ENCODE data around the gene HS6ST2.
"Not testable (repeated sequence)": the region's sequence is repeated elsewhere in the genome, so short reads cannot be mapped to it uniquely, and the experiment has no call there.

The HS6ST2 gene

DNA sequence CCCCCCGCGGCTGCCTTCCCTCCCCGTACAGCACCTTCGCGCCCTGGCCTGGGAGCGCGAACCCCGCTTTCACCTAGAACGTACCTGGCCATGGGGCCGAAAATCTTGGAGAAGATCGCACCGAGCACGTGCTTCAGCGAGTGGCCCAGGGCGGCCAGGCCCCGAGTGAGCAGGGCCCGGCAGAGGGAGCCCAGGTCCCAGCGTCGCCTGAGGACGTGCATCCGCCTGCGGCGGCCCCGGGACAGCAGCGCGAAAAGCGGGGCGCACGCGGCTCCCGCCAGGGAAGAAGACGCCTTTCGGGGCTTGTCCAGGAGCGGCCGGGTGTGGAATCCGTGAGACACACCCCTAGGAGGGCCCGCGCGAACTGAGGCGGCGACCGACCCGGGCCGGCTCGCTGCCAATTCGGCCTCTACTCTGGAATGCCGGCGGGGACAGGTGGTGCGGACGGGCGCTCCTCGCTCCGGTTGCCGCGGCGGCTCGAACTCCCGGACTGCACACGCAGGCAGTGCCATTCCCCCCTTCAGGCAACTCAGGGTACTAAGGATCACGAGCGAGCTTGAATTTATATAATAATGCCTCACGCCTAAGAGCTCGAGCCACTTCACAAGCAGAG lies at the start of gene HS6ST2:
Gene HS6ST2 (minus strand): TSS at position 539 of the 613 bp plus-strand sequence.
- DNase-seq: no peak

DNA sequence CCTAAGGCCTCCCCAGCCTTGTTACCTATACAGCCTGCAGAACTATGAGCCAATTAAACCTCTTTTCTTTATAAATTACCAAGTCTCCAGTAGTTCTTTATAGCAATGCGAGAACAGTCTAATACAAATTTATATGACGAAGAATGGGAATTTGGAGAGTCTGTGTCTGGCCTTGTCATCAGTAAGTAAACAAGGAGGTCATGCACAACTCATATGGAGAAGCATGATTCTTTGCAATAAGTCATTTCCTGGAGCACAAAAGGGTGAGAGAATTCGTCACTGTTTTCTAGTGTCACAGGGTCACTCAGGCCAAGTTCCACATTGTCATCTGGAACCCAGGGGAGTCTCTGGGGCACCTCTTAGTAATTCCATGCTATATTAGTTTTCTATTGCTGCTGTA lies 49.0 kb upstream of the HS6ST2 start:
- no peak for DNase-seq

DNA sequence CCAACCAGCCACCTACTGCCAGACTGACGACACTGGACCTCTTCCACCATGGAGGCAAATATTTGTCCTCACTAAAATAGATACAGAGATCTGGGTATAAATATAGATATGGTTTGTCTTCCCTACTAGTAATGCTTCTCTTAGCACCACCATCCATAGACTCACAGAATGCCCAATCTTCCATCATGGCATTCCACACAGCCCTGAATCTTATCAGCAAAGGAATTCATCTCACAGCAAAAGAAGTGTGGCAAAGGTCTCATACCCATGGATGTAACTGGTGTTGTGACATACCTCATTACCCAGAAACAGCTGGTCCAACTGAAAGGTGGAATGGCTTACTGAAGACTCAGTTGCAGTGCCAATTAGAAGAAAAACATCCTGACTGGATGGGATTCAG lies 47.2 kb upstream of the HS6ST2 start:
- DNase-seq: no peak

DNA sequence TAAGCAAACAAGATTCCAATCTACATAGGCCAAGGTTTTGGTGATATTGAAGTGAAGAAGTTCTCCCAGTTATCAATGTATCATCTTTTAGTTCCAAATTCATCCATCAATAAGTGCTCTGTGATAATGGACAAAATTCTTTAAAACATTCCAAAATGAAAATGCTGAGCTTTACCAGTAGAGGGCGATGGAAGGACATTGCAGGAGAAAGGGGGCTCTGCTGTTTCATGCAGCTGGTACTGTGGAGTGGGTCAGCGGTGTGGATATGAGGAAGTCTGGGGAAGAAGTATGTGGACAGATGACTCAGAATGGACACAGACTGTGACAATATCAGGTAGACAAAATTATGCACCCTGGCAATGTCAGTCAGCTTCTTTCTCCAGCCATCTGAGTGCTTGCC lies 46.6 kb upstream of the HS6ST2 start:
- DNase-seq: no peak

DNA sequence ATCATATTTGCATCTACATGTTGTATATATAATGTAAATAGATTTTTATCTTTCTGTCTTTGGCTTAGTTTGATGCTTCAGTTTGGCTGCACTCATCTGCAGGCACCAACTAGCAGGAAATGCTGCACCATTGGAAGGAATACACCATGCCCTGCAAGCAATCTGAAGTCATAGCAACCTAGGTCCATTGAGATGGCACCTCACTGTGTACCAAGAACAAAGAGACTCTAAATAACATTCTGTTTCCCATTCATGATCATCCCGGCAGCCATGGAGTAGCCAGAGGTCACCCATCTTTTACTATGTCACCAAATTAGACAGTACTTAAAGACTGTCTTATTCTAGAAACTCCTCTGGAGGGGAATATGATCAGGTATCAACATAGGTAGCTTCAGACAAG lies 40.8 kb upstream of the HS6ST2 start:
- no peak for DNase-seq

DNA sequence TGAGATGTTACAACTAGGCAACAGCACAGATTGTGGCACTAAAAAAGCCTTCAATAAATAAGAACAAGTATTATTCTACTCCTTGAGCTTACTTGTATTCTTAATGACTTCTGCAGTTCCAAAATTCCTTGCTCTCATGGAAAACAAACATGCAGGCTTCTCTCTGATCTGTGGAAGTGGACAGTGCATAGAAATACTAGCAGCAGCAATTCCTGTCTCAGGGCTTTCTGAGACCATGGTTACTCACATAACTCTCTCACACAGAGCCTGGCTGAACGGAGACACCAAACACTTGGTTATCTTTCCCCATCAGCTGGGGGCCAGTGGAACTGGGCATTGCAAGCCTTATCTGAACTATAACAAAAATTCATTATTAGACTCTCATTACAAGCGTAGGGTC lies 32.4 kb upstream of the HS6ST2 start:
- no peak for DNase-seq

DNA sequence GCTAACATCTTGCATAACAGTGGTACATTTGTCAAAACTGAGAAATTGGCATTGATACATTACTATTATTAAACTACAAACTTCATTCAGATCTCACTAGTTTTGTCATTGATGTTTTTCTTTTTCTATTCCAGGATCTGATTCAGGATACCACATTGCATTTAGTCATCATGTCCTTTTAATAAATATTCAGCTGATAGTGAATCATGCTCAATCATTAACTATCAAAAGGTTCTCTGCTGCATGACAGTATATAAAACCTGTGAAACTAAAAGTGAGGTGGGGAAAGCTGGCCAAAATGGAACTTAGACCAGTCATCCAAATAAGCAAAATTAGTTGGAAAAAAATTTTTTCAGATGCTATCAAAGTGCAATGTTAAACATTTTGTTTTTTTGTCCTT lies 28.1 kb upstream of the HS6ST2 start:
- DNase-seq: no peak

DNA sequence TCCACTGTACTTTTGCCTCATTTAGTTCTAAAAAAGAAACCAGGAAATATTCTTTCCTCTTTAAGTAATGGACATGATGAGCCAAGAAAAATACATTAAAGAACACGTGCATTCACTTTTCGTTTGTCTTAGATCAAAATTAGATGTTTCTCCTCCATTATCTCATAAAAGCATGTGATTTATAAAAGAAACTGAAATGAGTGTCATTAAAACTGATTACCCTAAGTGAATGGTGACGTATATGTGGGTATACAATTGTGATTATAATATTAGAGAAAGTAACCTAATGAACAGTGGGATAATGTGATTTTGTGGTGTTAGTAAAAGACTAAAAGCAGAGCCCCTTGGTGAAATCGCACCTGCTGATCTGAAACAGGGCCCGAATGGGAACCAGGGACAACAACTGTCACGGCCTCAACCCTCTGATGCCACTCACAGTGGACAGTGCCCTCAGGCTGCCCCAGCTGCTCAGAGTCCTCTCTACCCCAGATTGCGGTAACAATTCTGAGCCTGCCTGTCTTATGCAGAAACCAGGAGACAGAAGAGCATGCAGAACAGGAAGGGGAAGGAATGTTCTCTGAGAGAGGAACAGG lies 25.7 kb upstream of the HS6ST2 start:
- DNase-seq: no peak

DNA sequence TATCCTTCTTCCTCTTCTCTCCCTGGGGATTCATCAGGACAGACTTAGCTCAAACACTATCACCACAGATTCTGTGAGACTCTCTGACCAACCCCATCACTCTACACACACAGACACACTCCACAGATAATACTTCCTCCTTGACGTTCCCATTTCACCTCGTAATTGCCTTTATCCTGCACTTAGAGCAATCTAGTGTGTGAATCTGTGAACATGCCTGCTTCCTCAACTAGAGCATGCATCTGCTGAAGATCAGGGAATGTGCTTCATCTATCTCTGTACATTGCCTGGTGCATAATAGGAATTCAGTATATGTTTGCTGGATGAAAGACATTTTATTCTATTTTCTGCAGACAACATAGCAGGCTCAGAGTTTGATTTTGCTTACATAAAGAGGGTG lies 25.1 kb upstream of the HS6ST2 start:
- no peak for DNase-seq

DNA sequence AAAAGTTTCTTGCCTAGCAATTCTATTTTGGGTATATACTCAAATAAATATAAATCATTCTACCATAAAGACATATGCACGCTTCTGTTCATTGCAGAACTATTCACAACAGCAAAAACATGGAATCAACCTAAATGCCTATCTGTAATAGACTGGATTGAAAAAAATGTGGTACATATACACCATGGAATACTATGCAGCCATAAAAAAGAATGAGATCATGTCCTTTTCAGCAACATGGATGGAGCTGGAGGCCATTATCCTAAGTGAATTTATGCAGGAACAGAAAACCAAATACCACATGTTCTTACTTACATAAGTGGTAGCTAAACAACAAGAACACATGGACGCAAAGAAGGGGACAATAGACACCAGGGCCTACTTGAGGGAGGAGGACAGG lies 21.6 kb upstream of the HS6ST2 start:
- not testable (repeated sequence) for DNase-seq

DNA sequence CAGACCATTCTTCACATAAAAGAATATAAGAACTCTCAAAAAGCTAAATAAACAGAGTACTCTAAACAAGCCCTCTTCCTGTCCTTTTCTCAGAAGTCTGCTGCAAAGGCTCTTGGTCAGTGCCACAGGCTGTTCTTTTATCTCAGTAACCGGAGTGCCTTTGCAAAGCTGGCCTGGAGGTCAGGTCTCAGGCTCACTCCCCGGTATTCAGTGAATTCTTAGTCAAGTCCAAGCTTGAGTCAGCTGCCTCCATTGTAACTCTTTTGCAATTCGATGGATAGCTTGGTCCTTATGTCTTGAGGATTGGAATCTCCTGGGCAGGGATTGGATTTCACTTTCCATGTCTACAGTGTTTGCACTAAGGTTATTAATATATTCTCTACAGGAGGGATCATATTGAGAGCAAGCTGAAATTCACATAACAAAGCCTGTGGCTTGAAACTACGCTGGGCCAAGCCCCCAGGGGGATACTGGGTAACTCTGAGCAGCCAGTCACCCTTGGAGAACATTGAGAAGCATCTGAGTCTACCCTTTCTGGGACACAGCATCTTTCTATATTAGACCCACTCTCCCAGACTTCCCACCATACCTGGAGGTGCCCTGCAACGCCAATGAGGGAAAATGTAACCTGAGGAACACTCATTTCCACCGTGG lies 10.0 kb upstream of the HS6ST2 start:
- DNase-seq: no peak

DNA sequence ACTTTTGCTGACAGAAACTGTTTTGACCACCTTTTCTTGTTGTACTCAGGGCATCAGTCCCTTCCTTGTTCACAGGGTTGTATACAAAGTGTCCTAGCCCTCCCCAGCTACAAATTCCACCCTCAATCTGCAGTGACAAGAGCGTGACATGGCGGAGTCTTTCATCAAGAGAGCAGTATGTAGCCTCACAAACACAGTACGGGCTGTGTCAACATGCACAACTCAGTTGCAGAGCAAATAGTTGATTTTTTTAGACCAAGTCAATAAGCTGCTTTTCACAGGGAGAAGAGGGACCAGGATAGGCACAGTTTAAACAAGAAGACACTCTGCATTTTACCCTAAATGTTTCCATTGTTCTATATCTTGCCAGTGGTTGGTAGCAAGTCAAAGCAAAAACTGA lies 8.6 kb upstream of the HS6ST2 start:
- DNase-seq: no peak

DNA sequence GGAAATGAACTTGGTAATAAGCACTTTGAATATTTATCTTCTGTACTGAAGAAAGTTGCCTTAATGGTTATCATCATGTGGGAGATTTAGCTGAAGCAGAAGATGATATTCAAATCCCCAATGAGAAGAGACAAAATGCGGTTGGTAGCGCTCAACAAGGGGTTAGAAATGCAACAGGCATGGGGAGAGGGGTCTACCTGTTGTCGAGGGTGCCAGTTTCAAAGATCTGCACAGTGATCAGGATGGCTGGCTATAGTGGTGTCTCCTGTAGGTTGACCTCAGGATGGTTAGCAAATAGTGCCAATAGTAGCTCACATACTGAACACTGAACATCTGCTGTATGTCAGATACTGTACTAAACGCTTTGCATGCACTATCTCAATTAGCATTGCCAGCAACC lies 7.0 kb upstream of the HS6ST2 start:
- DNase-seq: no peak

DNA sequence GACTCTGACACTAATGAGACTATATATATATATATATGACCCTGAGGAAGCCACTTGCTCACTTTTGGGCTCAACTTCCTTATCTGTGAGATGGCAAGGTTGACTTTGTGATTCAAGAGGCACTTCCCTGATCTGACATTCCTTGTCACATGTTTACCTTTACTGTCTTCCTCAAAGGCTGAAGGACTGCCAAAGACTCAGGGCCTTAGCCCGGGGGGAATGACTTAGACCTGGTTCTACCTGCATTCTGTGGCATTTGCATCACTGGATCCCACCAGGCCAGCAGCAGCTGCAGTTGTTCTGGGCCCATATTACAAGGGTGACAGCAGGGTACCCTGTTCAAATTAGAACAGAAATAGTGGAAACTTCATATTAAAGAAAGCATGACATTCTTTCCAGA lies 3.1 kb upstream of the HS6ST2 start:
- no peak for DNase-seq

DNA sequence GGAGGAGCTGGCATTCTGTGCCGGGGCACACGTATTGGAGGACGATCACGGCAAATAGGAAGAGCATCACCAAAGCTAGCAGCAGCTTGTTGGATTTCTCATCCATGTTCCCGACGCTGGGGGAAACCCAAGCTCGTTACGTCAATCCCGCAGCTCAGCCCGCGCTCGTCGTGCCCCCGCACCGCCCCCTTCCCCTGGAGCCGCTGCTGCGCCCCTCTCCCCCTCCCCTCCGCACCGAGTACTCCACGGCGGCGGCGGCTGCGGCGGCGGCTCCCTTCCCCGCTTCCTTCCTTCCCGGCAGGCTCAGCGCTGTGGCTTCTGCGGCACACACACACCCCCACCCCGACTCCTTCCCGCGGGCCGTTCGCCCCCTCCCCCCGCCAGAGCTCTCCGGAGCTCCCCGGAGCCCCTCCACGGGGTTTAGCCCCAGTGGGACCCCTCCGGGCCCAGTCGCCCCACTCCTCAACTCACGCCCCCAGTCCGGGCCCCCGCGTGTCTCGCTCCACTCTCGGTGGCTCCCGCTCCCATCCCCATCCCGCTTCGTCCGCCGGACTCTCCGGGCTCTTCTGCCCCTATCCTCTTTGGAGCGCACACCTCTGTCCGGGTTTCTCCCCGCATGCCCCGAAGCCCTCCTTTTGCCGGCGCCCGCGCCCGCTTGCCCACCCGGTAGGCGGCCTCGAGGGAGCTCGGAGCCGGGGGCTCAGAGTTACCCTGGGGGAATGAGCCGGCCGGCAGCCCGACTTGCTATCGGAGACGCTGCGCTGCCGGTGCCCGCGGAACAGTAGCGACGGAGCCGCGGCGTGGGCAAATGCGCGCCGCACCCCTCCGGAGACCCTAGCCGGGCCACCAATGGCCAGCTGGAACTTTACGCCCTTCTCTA lies 978 bp downstream of the HS6ST2 start:
- DNase-seq: no peak

DNA sequence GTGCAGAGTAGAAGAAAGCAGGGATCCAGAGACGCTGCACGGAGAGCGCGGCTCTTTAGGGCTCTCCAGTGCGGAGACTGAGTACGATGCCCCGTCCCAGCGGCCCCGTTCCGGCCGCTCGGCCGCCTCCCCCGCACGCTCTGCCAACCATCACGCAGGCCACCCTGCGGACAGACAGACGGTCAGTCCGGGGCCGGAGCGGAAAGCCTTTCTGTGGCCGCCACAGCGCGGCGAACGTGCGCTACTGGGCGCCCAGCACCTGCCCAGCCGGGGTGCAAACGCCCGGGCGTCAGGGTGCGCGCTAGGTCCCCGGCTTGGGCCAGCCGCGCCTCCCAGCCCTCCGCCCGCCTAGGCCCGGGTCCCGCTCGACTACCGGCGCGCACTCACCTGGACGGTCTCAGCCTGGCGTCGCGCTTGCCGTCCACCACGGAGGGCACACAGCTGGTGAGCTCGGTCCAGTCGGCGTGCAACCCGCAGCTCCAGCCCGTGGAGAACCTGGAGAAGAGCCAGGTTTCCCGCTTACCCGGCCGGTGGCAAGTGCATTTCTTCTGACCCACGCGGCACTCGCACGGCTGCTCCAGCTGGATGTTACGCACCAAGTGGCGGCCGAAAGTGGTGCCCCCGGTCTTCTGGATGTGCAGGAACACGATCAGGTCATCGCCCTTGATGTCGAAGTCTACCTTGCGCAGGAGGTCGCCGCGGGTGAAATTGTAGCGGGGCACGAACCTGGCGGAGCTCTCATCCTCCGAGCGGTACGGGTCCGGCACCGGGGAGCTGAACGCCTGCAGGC lies 1.8 kb downstream of the HS6ST2 start:
- DNase-seq: no peak

DNA sequence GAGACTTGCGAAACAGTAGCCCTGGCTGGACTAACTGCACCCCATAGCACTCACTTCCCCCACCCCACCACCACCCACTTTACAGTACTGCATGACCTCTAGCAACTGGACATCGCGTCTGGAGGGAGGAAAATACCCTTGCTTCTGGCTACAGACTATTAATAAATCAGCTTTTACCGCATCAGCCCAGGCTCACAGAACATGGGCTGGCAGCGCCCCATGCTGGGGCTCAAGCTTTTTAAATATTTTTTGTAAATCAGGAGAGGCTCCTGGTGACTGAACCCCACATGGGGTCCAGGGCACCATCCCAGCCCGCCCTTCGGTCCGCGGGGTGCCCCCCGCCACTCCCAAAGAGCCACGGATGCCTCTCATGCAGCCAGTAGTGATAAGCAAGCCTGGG lies 2.7 kb downstream of the HS6ST2 start:
- DNase-seq: no peak

DNA sequence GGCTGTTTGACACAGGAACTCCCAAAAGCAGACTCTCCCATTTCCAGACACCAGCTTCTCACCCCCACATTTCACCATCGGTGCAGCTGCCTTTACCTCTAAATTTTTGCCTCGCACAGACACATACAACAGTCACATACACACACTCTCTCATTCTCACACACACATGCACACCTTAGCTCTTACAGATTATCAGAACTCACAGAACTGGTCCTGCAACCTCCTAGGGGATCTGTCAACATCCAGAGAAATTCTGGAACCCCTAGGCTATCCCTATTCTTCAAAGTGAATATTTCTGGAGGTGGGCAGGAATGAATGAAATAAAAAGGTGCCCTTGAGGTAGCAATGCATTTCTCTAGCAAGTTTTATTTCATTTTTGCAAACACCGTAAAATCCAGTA lies 4.1 kb downstream of the HS6ST2 start:
- DNase-seq: no peak

DNA sequence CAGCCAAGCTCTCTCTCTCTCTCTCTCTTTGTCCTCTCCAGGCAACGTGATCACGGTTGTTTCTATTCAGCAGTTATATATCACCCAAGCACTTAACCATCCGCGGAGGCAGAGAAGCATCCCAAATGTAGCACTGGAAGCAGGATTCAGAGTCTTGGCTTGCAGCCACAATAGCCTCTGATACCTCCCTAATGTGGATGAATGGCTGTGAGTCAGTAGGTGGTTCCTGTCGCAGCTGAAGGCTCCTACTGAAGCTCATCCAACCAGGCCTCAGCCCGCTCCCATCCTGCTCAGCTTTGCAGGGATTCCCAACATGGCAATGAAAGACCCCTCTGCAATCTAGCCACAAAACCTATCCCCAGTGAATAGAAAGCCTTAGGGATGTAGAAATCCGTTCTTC lies 5.1 kb downstream of the HS6ST2 start:
- no peak for DNase-seq

DNA sequence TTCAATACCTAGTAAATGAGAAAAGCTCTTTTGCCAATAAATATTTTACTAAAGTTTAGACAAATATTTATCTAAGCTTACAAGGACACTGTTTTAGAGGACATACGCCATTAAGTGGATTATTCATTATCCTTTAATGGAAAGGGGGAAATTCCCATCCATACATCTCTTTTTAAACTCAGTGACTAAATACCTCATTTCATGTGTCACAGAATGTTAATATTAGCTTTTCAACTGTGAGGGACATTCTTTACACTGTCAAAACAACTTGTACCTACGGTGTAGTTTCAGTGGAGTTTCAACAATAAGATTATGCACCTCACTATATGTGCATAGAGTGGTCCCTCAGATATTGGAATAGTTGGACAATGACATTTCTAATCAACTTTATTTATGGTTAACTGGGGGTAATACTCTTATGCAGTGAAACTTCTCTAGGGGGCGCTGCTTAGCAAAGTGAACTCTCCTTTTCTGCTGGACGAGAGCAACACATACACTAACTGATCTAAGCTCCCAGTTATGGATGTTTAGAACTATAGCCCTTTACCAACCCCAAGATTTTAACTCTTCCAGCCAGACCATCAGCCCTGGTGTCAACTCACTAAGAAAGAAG lies 9.7 kb downstream of the HS6ST2 start:
- no peak for DNase-seq

DNA sequence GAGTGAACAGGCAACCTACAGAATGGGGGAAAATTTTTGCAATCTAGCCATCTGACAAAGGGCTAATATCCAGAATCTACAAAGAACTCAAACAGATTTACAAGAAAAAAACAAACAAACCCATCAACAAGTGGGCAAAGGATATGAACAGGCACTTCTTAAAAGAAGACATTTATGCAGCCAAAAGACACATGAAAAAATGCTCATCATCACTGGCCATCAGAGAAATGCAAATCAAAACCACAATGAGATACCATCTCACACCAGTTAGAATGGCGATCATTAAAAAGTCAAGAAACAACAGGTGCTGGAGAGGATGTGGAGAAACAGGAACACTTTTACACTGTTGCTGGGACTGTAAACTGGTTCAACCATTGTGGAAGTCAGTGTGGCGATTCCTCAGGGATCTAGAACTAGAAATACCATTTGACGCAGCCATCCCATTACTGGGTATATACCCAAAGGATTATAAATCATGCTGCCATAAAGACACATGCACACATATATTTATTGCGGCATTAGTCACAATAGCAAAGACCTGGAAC lies 13.3 kb downstream of the HS6ST2 start:
- DNase-seq: not testable (repeated sequence)

DNA sequence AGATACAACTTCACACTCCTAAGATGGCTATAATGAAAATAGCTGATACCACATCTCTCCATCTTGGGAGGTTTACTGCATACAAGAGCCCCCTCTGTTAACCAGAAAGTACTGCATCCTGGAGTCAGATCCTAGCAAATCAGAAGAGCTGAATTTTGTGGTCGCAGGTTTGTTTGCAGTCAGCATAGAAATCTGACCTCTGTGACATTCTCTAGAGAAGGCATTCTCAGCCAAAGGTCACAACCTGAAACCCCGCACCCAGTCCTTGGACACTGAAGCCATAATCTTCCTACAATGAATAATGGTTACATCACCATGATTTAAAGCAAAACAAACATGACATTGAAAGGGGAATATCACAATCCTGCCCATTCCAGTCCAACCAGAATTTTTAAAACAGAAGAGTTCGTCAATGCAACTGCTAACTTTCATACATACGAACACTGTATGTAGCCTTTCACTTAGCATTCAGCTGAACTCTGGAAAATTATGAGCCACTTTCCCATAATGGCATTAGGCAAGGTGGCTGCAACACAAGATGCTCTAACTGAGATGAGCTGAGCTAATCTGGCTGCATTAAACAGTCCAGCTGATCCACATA lies 17.6 kb downstream of the HS6ST2 start:
- no peak for DNase-seq
